ENCODE data around the gene CES4A. TPM values are rescaled to one million over a fixed set of nuclear protein-coding genes. Genes with fewer than 3 reads are reported as not detected.

Gene CES4A
- total RNA-seq, 1 experiment from 2014 or later = 1.9 TPM

DNA sequence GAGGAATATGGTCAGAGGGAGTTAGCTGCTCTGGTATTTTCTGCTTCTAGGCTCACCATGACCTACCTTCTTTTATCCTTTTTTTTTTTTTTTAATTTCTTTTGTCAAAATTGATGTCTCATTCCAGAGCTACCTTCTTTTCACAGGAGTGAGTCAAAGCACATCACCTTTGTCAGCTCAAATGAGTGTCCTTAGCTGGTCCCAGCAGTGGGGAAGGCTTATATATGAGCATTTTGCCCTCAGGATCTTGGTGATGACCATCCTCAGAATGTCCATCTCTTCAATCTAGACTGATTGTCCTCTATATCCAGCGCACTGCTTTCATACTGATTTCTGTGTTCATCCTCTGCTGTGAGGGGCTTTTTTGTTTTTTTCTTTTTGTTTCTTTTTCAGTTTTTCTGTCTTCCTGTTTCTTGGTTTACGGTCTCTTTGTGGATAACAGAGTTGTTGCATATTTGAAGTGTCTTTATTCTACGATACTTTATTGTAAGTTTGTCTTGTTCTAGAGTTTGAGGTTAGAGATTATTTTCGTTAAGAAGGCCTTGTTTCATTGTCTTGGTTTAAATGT is 65.5 kb downstream of the CES4A start:
- no peaks in the 10 kb centered on the region for H3K4me1 Mint-ChIP-seq

More for the DNA sequence above, 65.5 kb downstream of the CES4A start:
- H3K27ac Mint-ChIP-seq = peak overlapping the region in 1 of 3 experiments; percentile 16; a peak in 1 of 7 replicates
- peaks cover 0 to 17% (median 4%) of the 10 kb centered on the region in 3 experiments; a peak in 3 of 7 replicates for H3K36me3 Mint-ChIP-seq (ENCODE audit: insufficient read depth in 1 of 3, low read depth in 3 of 3)
- no peak overlapping the region for H3K14ac ChIP-seq (ENCODE audit: insufficient read depth, low read length)
- H2BK15ac ChIP-seq (ENCODE audit: low read depth, low read length) = no peak overlapping the region
- no peak overlapping the region for H2AK5ac ChIP-seq (ENCODE audit: insufficient read length, low read length)
- no peak overlapping the region for H3K4ac ChIP-seq (ENCODE audit: low read depth, low read length)
- no peak overlapping the region for H2BK120ac ChIP-seq (ENCODE audit: low read depth, low read length, poor library complexity, severe bottlenecking)
- H3K4me1 ChIP-seq (ENCODE audit: insufficient read depth, low read length) = no peaks in the 10 kb centered on the region
- H3K18ac ChIP-seq (ENCODE audit: insufficient read length, low read depth, low read length) = no peak overlapping the region
- H2BK5ac ChIP-seq (ENCODE audit: insufficient read length, low read length) = no peak overlapping the region
- H3K79me2 ChIP-seq (ENCODE audit: insufficient read depth, low read length) = no peaks in the 10 kb centered on the region
- no peak for DNase-seq
- H3K9me3 ChIP-seq (ENCODE audit: control insufficient read depth, low read depth, low read length) = no peaks in the 10 kb centered on the region
- TF ChIP-seq, protein P1, sequence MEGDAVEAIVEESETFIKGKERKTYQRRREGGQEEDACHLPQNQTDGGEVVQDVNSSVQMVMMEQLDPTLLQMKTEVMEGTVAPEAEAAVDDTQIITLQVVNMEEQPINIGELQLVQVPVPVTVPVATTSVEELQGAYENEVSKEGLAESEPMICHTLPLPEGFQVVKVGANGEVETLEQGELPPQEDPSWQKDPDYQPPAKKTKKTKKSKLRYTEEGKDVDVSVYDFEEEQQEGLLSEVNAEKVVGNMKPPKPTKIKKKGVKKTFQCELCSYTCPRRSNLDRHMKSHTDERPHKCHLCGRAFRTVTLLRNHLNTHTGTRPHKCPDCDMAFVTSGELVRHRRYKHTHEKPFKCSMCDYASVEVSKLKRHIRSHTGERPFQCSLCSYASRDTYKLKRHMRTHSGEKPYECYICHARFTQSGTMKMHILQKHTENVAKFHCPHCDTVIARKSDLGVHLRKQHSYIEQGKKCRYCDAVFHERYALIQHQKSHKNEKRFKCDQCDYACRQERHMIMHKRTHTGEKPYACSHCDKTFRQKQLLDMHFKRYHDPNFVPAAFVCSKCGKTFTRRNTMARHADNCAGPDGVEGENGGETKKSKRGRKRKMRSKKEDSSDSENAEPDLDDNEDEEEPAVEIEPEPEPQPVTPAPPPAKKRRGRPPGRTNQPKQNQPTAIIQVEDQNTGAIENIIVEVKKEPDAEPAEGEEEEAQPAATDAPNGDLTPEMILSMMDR (conservative IDR thresholded peaks at IDR 0.05) = no peak
- H3K23me2 ChIP-seq (ENCODE audit: insufficient read length, low read depth, low read length, poor library complexity, severe bottlenecking) = no peaks in the 10 kb centered on the region
- H3K4me2 ChIP-seq (ENCODE audit: insufficient read depth, insufficient read length, low read length) = no peak overlapping the region
- no peak overlapping the region for H3K27ac ChIP-seq (ENCODE audit: insufficient read length, low read depth, low read length)
- H4K91ac ChIP-seq (ENCODE audit: insufficient read length, low read depth, low read length) = no peak overlapping the region
- H3K9me3 Mint-ChIP-seq = no peaks in the 10 kb centered on the region
- H3K4me3 Mint-ChIP-seq = no peak overlapping the region
- no peaks in the 10 kb centered on the region for H4K20me1 ChIP-seq (ENCODE audit: control insufficient read depth, insufficient read depth, insufficient read length)
- H4K5ac ChIP-seq (ENCODE audit: insufficient read length, low read depth, low read length) = no peak overlapping the region
- H4K8ac ChIP-seq (replicated peaks; ENCODE audit: insufficient read length, low read depth, low read length) = no peak overlapping the region
- H3T11ph ChIP-seq (ENCODE audit: low read length) = no peak overlapping the region
- no CpG with 5 or more reads among the region's 4 CpGs for WGBS (ENCODE audit: extremely low coverage, insufficient read length, low lambda C conversion rate)
- no peak overlapping the region for H3K56ac ChIP-seq (ENCODE audit: insufficient read length, low read depth, low read length)
- H3K27me3 Mint-ChIP-seq (ENCODE audit: low read depth) = no peaks in the 10 kb centered on the region
- H3K27me3 ChIP-seq (ENCODE audit: insufficient read depth, low read length) = no peaks in the 10 kb centered on the region
- no peak overlapping the region for H2BK12ac ChIP-seq (ENCODE audit: insufficient read length, low read depth, low read length)
- no peak overlapping the region for H3K23ac ChIP-seq (ENCODE audit: insufficient read length, low read depth, low read length)
- H2AFZ ChIP-seq (ENCODE audit: low read length) = no peak overlapping the region
- H2BK20ac ChIP-seq (ENCODE audit: low read depth, low read length, poor library complexity, severe bottlenecking) = no peak overlapping the region
- H3K79me1 ChIP-seq (ENCODE audit: insufficient read depth, low read depth, low read length, poor library complexity, severe bottlenecking) = peaks cover 3% of the 10 kb centered on the region
- H3K9ac ChIP-seq (ENCODE audit: extremely low read depth, insufficient read length, low read length) = no peak overlapping the region

All from H9 (cell line).